Measurements from ENCODE around the gene PSMD14.

DNA sequence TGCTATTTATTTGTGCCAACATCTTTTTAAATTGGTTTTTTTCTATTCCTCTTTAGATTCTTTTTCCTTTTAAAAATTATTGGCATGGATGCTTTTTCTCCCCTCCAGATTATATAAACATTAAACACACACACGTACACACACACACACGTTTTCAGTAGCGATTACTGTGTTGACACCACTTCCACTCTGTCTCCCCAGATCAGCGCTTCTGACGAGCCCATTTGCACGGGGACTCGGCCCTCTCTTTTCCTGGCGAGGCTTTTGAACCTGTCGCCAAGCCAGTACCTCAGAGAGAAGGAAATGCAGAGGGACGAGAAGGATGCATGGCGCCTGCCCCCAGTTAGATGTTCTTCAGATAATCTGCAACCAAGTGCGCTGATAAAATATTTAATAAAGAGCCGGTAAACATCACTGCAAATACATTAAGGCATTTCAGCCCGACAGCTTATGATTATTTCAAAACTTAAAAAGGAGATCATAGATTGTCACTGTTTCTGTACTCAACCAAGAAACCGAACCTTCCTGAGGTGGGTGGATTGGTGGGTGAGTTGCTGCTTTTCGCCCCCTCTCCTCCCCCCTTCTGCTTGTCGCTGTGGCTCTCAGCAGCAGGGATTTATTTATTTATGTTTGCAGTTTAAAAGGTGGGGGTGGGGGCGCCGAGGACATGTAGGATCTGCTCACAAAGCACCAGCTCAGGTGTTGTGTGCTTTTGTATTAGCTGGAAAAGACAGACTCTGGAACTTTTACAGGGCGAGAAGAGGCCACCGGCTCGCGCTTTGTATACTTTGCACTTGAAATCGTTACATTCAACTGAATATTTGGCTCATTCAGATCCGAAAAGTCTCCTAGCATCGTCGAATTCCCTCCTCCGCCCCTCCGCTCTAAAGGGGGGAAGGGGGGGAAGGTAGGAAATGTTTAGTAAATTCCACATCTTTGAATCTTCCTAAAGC lies 107.1 kb downstream of the PSMD14 start:
- TF ChIP-seq, protein P1, sequence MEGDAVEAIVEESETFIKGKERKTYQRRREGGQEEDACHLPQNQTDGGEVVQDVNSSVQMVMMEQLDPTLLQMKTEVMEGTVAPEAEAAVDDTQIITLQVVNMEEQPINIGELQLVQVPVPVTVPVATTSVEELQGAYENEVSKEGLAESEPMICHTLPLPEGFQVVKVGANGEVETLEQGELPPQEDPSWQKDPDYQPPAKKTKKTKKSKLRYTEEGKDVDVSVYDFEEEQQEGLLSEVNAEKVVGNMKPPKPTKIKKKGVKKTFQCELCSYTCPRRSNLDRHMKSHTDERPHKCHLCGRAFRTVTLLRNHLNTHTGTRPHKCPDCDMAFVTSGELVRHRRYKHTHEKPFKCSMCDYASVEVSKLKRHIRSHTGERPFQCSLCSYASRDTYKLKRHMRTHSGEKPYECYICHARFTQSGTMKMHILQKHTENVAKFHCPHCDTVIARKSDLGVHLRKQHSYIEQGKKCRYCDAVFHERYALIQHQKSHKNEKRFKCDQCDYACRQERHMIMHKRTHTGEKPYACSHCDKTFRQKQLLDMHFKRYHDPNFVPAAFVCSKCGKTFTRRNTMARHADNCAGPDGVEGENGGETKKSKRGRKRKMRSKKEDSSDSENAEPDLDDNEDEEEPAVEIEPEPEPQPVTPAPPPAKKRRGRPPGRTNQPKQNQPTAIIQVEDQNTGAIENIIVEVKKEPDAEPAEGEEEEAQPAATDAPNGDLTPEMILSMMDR (IDR thresholded peaks at IDR 0.05; ENCODE audit: poor library complexity) = no peak
- peak; percentile 81 for TF ChIP-seq EZH2 (IDR thresholded peaks at IDR 0.05; ENCODE audit: borderline replicate concordance)
